Stromal cell of bone marrow (primary cell): ENCODE measurements around the gene DDX50.
"Not testable (repeated sequence)": the region's sequence is repeated elsewhere in the genome, so short reads cannot be mapped to it uniquely, and the experiment has no call there.

Experiments used
- DNase-seq: peaks from one replicate; pipeline ENCODE4 v3.0.0-alpha.2; 2012; ENCODE audit warnings: low read depth

The DDX50 gene, protein sequence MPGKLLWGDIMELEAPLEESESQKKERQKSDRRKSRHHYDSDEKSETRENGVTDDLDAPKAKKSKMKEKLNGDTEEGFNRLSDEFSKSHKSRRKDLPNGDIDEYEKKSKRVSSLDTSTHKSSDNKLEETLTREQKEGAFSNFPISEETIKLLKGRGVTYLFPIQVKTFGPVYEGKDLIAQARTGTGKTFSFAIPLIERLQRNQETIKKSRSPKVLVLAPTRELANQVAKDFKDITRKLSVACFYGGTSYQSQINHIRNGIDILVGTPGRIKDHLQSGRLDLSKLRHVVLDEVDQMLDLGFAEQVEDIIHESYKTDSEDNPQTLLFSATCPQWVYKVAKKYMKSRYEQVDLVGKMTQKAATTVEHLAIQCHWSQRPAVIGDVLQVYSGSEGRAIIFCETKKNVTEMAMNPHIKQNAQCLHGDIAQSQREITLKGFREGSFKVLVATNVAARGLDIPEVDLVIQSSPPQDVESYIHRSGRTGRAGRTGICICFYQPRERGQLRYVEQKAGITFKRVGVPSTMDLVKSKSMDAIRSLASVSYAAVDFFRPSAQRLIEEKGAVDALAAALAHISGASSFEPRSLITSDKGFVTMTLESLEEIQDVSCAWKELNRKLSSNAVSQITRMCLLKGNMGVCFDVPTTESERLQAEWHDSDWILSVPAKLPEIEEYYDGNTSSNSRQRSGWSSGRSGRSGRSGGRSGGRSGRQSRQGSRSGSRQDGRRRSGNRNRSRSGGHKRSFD

DNA sequence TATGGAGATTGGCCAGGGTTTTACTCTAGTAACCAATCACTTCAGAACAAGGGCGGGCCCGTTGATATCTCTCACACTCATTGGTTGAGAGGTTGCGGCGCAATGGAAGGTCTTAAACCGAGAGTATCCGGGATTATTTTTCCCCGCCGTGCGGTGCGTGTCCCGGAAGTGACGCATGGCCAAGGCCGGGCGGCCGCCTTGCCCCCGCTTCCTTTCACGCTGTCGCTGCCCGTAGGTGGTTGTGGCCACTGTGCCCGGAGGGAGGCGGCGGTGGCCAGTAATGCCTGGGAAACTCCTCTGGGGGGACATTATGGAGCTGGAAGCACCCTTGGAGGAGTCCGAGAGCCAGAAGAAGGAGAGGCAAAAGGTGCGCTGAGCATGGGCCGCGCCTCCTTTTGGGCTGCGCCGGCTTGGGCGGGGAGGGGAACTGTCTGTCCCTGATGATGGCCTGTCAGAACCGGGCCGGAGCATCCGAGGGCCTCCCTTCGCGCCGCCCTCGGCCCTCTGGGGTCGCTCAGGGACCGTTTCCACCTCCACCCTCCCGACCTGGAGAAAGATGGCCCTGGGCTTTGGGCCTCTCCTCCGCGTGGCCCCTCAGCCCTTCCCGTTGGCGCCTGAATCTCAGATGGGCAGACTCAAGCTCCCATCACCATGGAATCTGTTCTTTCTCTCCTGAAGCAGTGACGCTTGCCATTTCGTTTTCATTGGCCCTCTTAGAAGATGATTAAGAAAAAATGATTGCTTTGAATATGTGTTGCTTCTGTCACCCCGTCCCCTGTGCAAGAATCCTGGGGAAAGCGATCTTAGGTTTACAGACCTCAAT lies at the start of gene DDX50:
Gene DDX50, plus strand, starts transcription at position 211 of the 823 bp plus-strand sequence. Its CDS starts 70 bp downstream, at position 281.
- DNase-seq, result peak; percentile 100

- no peak for DNase-seq
These were observed 44.8 kb upstream of the DDX50 start for GRCh38 chr10:68856352-68856751.

DNA sequence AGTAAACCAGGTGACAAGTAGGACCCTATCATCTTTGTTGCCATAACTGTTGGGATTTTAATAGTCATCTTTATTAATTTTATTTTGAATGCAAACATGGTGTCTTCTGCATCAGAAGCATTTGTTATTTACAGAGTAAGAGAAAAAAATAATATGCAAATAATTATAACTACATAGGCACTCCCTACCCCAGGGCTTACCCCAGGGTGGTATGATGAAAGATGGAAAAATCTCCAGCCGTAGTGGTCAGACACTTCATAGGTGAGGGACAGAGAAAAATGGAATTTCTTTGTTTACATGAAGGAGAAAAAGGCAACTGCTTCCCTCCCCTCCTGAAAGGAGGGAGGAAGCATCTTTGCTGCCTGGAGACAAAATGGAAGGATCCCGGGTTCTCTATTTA lies 44.1 kb upstream of the DDX50 start:
- DNase-seq, result no peak

GRCh38 chr10:68861253-68861652 lies 39.9 kb upstream of the DDX50 start:
- no peak for DNase-seq

DNA sequence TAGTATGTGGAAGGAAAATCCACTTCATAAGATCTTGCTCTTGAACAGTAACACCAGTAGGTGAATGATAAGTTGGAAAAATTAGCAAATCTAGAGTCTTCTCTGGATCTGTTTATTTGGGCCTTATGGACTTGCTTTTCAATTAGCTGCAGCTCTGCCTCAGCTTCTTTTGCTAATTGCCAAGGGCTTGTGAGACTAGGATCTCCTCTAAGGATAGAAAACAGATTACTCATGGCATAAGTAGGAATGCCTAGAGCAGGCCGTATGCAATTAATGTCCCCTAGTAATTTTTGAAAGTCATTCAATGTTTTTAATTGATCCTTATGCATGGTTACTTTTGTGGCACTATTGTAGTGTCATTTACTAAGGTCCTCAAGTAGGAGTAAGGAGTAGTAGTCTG lies 36.5 kb upstream of the DDX50 start:
- DNase-seq, result no peak

GRCh38 chr10:68868173-68868572 lies 32.9 kb upstream of the DDX50 start:
- not testable (repeated sequence) for DNase-seq

DNA sequence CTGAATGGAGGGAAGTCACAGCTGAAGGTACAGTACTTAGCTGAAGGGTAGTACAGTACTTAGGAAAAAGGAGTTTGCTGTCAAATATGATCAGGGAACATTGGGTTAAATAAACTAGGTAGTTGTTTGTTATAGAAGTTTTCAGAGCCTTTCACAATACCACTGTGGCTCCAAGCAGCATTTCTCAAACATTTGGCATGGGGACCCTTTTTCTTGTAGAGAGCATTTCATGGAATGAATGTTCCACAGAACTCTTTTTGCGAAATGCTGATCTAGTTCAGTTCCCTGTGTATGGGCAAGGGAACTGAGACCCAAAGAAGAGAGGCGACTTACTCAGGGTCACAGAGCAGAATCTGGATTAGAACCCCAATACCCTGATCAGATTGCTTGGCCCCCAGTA lies 31.5 kb upstream of the DDX50 start:
- DNase-seq, result no peak

- DNase-seq, result no peak
These were observed 31.1 kb upstream of the DDX50 start for GRCh38 chr10:68870061-68870460.

GRCh38 chr10:68870545-68871104 lies 30.5 kb upstream of the DDX50 start:
- DNase-seq, result no peak

DNA sequence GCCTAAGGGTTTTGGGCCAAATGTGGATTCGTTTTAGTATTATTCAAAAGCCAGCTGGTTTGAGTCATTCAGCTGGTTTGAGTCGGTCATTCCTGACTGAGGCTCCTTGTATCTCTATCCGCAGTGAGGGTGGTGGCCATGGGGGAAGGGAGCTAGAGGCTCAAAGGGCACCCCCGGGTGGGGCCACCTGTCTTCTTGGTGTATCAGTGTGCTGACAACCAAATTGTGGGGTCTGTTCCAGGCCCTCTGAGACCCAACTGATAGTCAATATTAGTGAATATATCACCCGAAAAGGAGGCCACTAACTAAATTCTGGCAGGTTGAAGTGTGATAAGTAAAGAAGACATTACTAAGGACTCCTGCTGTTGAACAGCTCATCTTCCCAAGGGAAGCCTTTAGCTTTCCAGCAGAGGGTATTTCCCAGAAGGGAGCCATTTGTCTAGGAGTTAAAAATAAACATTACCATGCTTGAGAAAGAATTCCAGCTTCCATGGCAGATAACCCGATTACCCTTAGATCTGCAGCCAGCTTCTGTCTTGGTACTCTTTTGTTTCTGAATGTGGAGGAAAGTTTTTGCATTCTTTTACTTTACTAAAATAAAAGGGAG lies 29.9 kb upstream of the DDX50 start:
- peak; percentile 29 for DNase-seq

DNA sequence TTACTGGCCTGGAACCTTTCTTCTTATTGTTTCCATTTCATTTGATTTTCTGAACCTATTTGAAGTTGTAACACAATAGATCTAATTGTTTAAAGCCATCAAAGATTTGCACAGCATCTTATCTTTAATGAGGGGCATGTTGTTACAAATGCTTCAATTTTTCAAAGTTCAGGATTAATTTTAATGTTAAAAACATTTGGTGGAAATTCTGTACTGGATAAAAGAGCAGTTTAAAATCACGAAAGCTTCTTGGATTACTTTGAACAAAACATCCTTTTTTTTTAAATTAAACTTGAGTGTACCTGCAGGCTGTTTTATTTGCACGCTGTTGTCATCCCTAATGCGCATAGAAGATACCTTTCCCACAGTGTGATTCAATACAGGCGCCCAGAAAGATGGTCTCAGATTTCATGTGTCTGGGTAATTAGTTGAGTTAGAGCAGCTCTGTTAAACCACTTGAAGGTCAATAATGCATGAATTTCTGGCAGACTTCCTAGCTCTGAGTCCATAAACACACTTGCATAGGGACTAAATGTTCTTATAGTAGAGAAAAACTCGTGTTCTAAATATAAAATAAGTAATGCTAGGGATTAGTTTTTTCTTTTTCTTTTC lies 29.3 kb upstream of the DDX50 start:
- peak; percentile 40 for DNase-seq

DNA sequence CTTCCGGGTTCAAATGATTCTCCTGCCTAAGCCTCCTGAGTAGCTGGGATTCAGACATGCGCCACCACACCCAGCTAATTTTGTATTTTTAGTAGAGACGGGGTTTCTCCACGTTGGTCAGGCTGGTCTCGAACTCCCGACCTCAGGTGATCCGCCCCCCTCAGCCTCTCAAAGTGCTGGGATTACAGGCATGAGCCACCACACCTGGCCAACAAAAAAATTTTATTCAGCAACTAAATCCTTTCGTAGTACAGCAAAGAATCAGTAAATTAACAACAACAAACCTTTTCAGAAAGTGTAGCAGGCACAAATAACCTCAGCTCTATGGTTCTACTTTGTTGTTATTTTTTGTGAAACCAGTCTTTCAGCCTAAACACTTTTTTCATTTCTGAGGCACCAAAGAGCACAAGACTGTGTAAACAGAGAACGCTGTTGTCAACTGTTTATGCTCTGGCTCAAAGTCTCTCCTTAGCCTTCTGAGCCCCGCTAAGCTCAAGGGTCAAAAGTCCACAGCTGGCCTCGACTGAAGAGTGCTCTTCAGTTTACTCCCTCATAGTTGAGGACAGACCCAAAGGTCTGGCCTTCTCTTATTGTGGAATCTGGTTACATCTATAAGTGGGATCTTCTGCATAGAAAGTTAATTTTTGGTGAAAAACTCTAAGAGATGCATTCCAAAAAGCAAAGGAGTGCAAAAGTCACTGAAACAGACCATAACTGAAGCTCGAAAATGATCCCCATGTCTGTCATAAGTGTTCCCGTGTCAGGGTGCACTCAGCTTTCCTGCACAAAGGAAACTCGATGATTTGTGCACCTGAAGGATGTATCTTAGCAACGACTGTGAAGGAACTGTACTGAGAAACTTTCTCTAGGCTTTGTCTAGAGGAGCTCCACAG lies 24.6 kb upstream of the DDX50 start:
- no peak for DNase-seq

DNA sequence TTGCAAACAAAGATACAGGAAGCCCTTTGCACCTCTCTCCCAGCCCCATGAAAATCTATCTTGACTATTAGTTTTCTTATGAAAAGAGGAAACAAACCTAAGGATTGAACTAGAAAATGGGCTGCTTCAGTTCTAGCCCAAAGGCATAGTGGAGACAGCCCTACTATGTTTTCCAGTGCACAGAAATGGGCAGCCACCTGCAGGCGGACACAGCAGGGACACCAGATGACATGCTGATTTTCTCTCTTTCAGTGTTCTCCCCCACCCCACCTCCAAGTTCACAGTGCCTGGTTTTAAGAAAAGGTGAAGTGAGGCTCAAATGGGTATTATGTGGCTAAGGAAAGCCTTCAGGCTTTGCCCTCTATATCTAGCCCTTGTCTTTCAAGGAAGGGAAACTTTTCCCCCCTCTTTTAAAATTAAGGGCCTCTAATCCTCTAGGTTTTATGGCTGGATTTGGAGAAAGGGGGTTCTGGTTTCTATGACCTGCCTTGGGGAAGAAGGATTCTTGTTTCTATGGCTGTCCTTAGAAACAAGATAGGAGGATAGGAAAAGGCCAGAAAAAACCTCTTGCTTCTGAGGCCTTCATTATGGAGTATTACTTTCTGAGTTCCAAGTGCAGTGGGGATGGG lies 23.5 kb upstream of the DDX50 start:
- no peak for DNase-seq

- DNase-seq, result no peak
These were observed 22.6 kb upstream of the DDX50 start for GRCh38 chr10:68878496-68878895.

- no peak for DNase-seq
These were observed 21.5 kb upstream of the DDX50 start for GRCh38 chr10:68879628-68880027.

- no peak for DNase-seq
These were observed 20.9 kb upstream of the DDX50 start for GRCh38 chr10:68880181-68880580.

GRCh38 chr10:68895041-68895440 lies 6.1 kb upstream of the DDX50 start:
- no peak for DNase-seq

DNA sequence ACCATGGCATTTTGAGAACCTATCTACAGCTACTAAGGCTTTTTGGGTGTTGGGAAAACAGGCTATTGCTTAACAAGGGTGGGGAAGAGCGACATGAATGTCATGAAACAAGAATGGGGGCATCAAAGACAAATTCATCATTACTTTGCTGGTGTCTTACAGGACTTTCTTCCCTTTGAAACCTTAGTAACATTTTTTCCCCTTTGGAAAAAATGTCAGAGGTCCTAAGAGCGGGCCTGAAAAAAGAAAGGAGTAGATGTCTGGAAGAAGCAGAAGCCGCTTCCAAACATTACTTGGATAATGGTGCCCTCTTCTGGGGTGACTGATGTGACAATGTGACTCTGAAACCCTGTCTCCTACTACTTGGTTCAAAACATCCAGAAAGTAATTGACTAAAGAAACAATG lies 3.8 kb upstream of the DDX50 start:
- peak; percentile 58 for DNase-seq

- DNase-seq, result no peak
These were observed 1.8 kb upstream of the DDX50 start for GRCh38 chr10:68899186-68899745.
